Measurements from ENCODE around the gene FMN1.

- no peak for TF ChIP-seq POLR2A (IDR thresholded peaks at IDR 0.05)
- TF ChIP-seq, protein P1, sequence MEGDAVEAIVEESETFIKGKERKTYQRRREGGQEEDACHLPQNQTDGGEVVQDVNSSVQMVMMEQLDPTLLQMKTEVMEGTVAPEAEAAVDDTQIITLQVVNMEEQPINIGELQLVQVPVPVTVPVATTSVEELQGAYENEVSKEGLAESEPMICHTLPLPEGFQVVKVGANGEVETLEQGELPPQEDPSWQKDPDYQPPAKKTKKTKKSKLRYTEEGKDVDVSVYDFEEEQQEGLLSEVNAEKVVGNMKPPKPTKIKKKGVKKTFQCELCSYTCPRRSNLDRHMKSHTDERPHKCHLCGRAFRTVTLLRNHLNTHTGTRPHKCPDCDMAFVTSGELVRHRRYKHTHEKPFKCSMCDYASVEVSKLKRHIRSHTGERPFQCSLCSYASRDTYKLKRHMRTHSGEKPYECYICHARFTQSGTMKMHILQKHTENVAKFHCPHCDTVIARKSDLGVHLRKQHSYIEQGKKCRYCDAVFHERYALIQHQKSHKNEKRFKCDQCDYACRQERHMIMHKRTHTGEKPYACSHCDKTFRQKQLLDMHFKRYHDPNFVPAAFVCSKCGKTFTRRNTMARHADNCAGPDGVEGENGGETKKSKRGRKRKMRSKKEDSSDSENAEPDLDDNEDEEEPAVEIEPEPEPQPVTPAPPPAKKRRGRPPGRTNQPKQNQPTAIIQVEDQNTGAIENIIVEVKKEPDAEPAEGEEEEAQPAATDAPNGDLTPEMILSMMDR (IDR thresholded peaks at IDR 0.05), result no peak
Measured at GRCh38 chr15:32957219-32957618, 237.3 kb downstream of the FMN1 start.

Measured in esophagus squamous epithelium (tissue), 4 donors.